PC-3 (cell line): ENCODE data around the gene GP9. TPM values are rescaled to one million over a fixed set of nuclear protein-coding genes. Genes with fewer than 3 reads are reported as not detected.

Experiments
- ATAC-seq: fragments of 200-7000 bp; cut with Tn5 transposase; 2 replicates; pipeline ENCODE4 v1.9.1; 2020; ENCODE audit warnings: mild to moderate bottlenecking, moderate library complexity
- BruUV-seq: library from RNA; stranded (reverse); fragments of 400-500 nt; replicated peaks from 2 replicates; lab custom pipeline; 2021; lab: Mats Ljungman, UMichigan
- CTCF ChIA-PET: fragments of 300-600 bp; sonication (Branson Sonifier 250); formaldehyde crosslinking; loops from one replicate; lab custom pipeline; 2022; ENCODE audit warnings: antibody characterized with exemption; lab: Charles Lee
- POLR2A ChIA-PET: fragments of 300-600 bp; sonication (Branson Sonifier 250); formaldehyde crosslinking; loops from one replicate; lab custom pipeline; 2022; ENCODE audit warnings: antibody characterized with exemption; ENCODE audit not compliant: unreplicated experiment; lab: Charles Lee
- DNase-seq: peaks from one replicate; pipeline ENCODE4 v3.0.0-alpha.2; 2015
- H2AFZ ChIP-seq: fragments of 300-600 bp; sonication (generic); 2 replicates; pipeline ENCODE4 v1.6.0; 2016; ENCODE audit warnings: antibody characterized with exemption, low read length
- H3F3A ChIP-seq: fragments of 300-600 bp; sonication (generic); one replicate; pipeline ENCODE4 v1.6.0; 2017; ENCODE audit warnings: antibody characterized with exemption, low read length, control low read depth, mild to moderate bottlenecking; ENCODE audit not compliant: unreplicated experiment
- H3K27ac ChIP-seq: fragments of 300-600 bp; sonication (generic); 2 replicates; pipeline ENCODE4 v1.5.1; 2016; ENCODE audit warnings: mild to moderate bottlenecking, low read length
- H3K27me3 ChIP-seq: fragments of 300-600 bp; sonication (generic); 2 replicates; pipeline ENCODE4 v1.6.1; 2016; ENCODE audit warnings: low read length, mixed read lengths
- H3K36me3 ChIP-seq: fragments of 300-600 bp; sonication (generic); 2 replicates; pipeline ENCODE4 v1.6.1; 2016; ENCODE audit warnings: low read depth, mixed run types, low read length, mixed read lengths
- H3K4me1 ChIP-seq: fragments of 300-600 bp; sonication (generic); 2 replicates; pipeline ENCODE4 v1.5.1; 2016; ENCODE audit warnings: low read length; ENCODE audit not compliant: insufficient read depth
- H3K4me2 ChIP-seq: fragments of 300-600 bp; sonication (generic); 2 replicates; pipeline ENCODE4 v1.6.0; 2016; ENCODE audit warnings: low read length
- H3K4me3 ChIP-seq: fragments of 300-600 bp; sonication (generic); 2 replicates; pipeline ENCODE4 v1.5.1; 2016; ENCODE audit warnings: mild to moderate bottlenecking, low read length, mixed read lengths
- H3K79me2 ChIP-seq: fragments of 300-600 bp; sonication (generic); 2 replicates; pipeline ENCODE4 v1.6.1; 2017; ENCODE audit warnings: low read length, mixed read lengths
- H3K9ac ChIP-seq: fragments of 300-600 bp; sonication (generic); 2 replicates; pipeline ENCODE4 v1.6.0; 2016; ENCODE audit warnings: mild to moderate bottlenecking, low read length
- H3K9me2 ChIP-seq: fragments of 300-600 bp; sonication (generic); replicated peaks from 2 replicates; pipeline ENCODE4 v1.6.1; 2016; ENCODE audit warnings: mixed run types, low read length, mixed read lengths
- H3K9me3 ChIP-seq: fragments of 300-600 bp; sonication (generic); 2 replicates; pipeline ENCODE4 v1.6.1; 2016; ENCODE audit warnings: low read length, mixed read lengths
- H4K20me1 ChIP-seq: fragments of 300-600 bp; sonication (generic); 2 replicates; pipeline ENCODE4 v1.6.1; 2016; ENCODE audit warnings: low read length, mixed read lengths
- CTCF ChIP-seq: fragments of 300-600 bp; sonication (generic); conservative IDR thresholded peaks from 2 replicates; pipeline ENCODE4 v1.5.1; 2017; ENCODE audit warnings: antibody characterized with exemption, low read depth, mild to moderate bottlenecking, low read length
- EZH2 ChIP-seq: fragments of 300-600 bp; sonication (generic); IDR thresholded peaks from one replicate; pipeline ENCODE4 v1.6.1; 2017; ENCODE audit warnings: antibody characterized with exemption, mild to moderate bottlenecking, low read length; ENCODE audit not compliant: unreplicated experiment
- EZH2phosphoT487 ChIP-seq: fragments of 300-600 bp; sonication (generic); IDR thresholded peaks from 2 replicates; pipeline ENCODE4 v1.6.1; 2018; ENCODE audit warnings: mild to moderate bottlenecking, antibody characterized with exemption, low read length, borderline replicate concordance
- intact Hi-C: fragments of 100-400 bp; cut with micrococcal nuclease; formaldehyde crosslinking; loops from 2 replicates; pipeline ENCODE4 v1.9.0; 2023
- total RNA-seq: library from RNA; depleted of rRNA; stranded (reverse); fragments of >200 nt; gene quantifications from 2 replicates; pipeline ENCODE4 v1.2.3, GENCODE V29; 2014

GP9 gene
- total RNA-seq, 1 experiment from 2014 or later, result not detected

GRCh38 chr3:129026728-129027543 is 33.6 kb upstream of the GP9 start:
- H4K20me1 ChIP-seq, result no peaks in the 10 kb centered on the region
- ATAC-seq (peak; percentile 99), DNase-seq (peak; percentile 89)
- H3K9me2 ChIP-seq, result no peaks in the 10 kb centered on the region
- intact Hi-C loops, result no loop called here
- H3K36me3 ChIP-seq, result no peaks in the 10 kb centered on the region
- TF ChIP-seq EZH2 (no peak), CTCF (peak; percentile 65), EZH2phosphoT487 (no peak)
- peak overlapping the region; percentile 89 for H2AFZ ChIP-seq
- H3F3A ChIP-seq, result no peaks in the 10 kb centered on the region
- H3K4me2 ChIP-seq, result peak overlapping the region; percentile 86
- no TSS peak for BruUV-seq
- peak overlapping the region; percentile 61 for H3K4me3 ChIP-seq
- ChIA-PET CTCF (interaction anchor here (0.6 kb wide), 1 partner anchor 56 kb away, joined by 3 read pairs; no protein-coding TSS in a partner anchor), POLR2A (no interaction called here)
- H3K79me2 ChIP-seq, result no peaks in the 10 kb centered on the region
- no peaks in the 10 kb centered on the region for H3K9me3 ChIP-seq
- H3K9ac ChIP-seq, result no peak overlapping the region
- no peak overlapping the region for H3K27ac ChIP-seq
- no peaks in the 10 kb centered on the region for H3K27me3 ChIP-seq
- H3K4me1 ChIP-seq, result peaks cover 5% of the 10 kb centered on the region; the same call in 1 of the 2 replicates

GRCh38 chr3:129027544-129027880 is 33.1 kb upstream of the GP9 start:
- CTCF ChIA-PET, result interaction anchor here (0.6 kb wide), 1 partner anchor 57 kb away, joined by 3 read pairs; no protein-coding TSS in a partner anchor
- POLR2A ChIA-PET, result no interaction called here
- intact Hi-C loops, result no loop called here

GRCh38 chr3:129028866-129029265 is 31.7 kb upstream of the GP9 start:
- Histone ChIP-seq H3K4me1 (peaks cover 5% of the 10 kb centered on the region; the same call in 1 of the 2 replicates), H3K9me2 (no peaks in the 10 kb centered on the region), H2AFZ (no peak overlapping the region), H3K27ac (no peak overlapping the region), H3K9ac (no peak overlapping the region), H3K79me2 (no peaks in the 10 kb centered on the region), H4K20me1 (no peaks in the 10 kb centered on the region), H3K27me3 (no peaks in the 10 kb centered on the region), H3K9me3 (no peaks in the 10 kb centered on the region), H3K36me3 (no peaks in the 10 kb centered on the region), H3K4me3 (no peak overlapping the region), H3K4me2 (no peak overlapping the region), H3F3A (no peaks in the 10 kb centered on the region)
- CTCF ChIA-PET, result no interaction called here
- no peak for DNase-seq
- no peak for ATAC-seq
- intact Hi-C loops, result no loop called here
- no TSS peak for BruUV-seq
- TF ChIP-seq CTCF (no peak), EZH2 (no peak), EZH2phosphoT487 (no peak)
- POLR2A ChIA-PET, result no interaction called here

More at GRCh38 chr3:129027544-129027880, 33.1 kb upstream of the GP9 start:
- Histone ChIP-seq H3K27ac (no peak overlapping the region), H3K4me3 (peak overlapping the region; percentile 61), H3K4me2 (peak overlapping the region; percentile 86), H3K9me3 (no peaks in the 10 kb centered on the region), H3F3A (no peaks in the 10 kb centered on the region), H3K79me2 (no peaks in the 10 kb centered on the region), H3K27me3 (no peaks in the 10 kb centered on the region), H3K4me1 (peaks cover 5% of the 10 kb centered on the region; the same call in 1 of the 2 replicates), H3K36me3 (no peaks in the 10 kb centered on the region), H3K9ac (no peak overlapping the region), H4K20me1 (no peaks in the 10 kb centered on the region), H2AFZ (peak overlapping the region; percentile 89), H3K9me2 (no peaks in the 10 kb centered on the region)
- TF ChIP-seq EZH2, result no peak
- no peak for DNase-seq
- ATAC-seq, result no peak
- BruUV-seq, result no TSS peak
